Vein endothelial cell (primary cell): Measurements from ENCODE around the gene FOXN3. TPM values are rescaled to one million over a fixed set of nuclear protein-coding genes. Genes with fewer than 3 reads are reported as not detected.

Experiments
- total RNA-seq: library from RNA; depleted of rRNA; stranded (reverse); fragments of >200 nt; gene quantifications from 2 replicates; pipeline ENCODE4 v1.2.3, GENCODE V29; 2012

Gene FOXN3
- total RNA-seq, result 37.5 and 47.4 TPM in 2 replicates

GRCh38 chr14:89417091-89417464, at the start of gene FOXN3:
TSS of gene FOXN3 (minus strand) at chr14:89417233. CDS start at chr14:89412476, 4,757 bp downstream.

